Measurements from ENCODE around the gene AGAP5.
"Not testable (repeated sequence)": the region's sequence is repeated elsewhere in the genome, so short reads cannot be mapped to it uniquely, and the experiment has no call there.

The AGAP5 gene

DNA sequence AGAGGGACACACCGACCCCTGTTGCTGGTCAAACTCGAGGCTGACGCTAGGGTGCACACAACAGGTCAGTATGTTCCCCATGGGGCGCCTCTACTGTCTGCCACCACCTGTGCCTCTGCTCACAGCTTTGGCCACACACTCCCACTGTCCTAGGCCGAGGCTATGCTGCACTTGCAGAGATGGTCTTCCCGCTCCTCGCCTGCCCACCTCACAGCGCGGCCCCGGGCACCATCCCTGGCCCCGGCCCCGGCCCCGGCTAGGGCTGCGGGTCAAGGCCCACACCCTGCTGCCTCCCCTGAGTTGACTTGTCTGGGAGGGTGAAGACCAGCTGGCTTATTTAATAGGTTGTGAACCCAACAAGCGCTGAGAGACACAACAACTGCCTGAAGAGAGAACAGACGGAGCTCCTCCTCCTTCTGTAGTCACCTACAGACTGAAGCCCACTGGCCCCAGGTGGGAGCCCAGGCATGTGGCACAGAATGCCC is at the start of gene AGAP5:
AGAP5 (minus strand) TSS at position 435 of the 485 bp plus-strand sequence; CDS start at position 81, 354 bp downstream.
- H3K9me3 ChIP-seq (ENCODE audit: control insufficient read depth in 2 of 2, low read length in 2 of 2); H3K36me3 ChIP-seq (ENCODE audit: control insufficient read depth in 2 of 2, insufficient read depth in 2 of 2, low read length in 2 of 2); H3K9ac ChIP-seq (ENCODE audit: low read length in 2 of 2); H3K4me1 ChIP-seq (ENCODE audit: control insufficient read depth, insufficient read depth, low read length); H3K27me3 ChIP-seq (ENCODE audit: control insufficient read depth in 1 of 2, insufficient read depth in 2 of 2, low read length in 2 of 2); H3K4me3 ChIP-seq (ENCODE audit: low read length in 2 of 2); H3K27ac ChIP-seq (ENCODE audit: low read length): not testable (repeated sequence)

DNA sequence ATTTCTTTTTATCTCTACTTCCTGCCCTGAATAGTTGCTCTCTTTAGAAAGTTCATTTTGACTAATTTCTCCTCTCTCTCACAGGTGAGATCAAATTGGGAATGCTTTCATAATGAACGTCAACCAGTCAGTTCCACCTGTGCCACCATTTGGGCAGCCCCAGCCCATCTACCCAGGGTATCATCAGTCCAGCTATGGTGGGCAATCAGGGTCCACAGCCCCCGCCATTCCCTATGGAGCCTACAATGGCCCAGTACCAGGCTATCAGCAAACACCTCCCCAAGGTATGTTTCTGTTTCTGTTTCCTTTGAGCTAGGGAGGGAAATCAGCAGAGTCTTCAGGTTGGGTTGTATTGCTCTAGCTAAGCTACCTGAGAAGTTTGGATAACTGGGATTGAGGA is 48.8 kb upstream of the AGAP5 start:
- no peak overlapping the region for H3K27ac ChIP-seq (ENCODE audit: low read length)
- peaks cover 11 to 22% of the 10 kb centered on the region in 2 donors for H3K36me3 ChIP-seq (ENCODE audit: control insufficient read depth in 2 of 2, insufficient read depth in 2 of 2, low read length in 2 of 2)
- no peak overlapping the region for H3K4me3 ChIP-seq (ENCODE audit: low read length in 2 of 2)
- H3K9me3 ChIP-seq (ENCODE audit: control insufficient read depth in 2 of 2, low read length in 2 of 2): no peaks in the 10 kb centered on the region
- no peaks in the 10 kb centered on the region for H3K27me3 ChIP-seq (ENCODE audit: control insufficient read depth in 1 of 2, insufficient read depth in 2 of 2, low read length in 2 of 2)
- peaks cover 10% of the 10 kb centered on the region for H3K4me1 ChIP-seq (ENCODE audit: control insufficient read depth, insufficient read depth, low read length)
- no peak overlapping the region for H3K9ac ChIP-seq (ENCODE audit: low read length in 2 of 2)

DNA sequence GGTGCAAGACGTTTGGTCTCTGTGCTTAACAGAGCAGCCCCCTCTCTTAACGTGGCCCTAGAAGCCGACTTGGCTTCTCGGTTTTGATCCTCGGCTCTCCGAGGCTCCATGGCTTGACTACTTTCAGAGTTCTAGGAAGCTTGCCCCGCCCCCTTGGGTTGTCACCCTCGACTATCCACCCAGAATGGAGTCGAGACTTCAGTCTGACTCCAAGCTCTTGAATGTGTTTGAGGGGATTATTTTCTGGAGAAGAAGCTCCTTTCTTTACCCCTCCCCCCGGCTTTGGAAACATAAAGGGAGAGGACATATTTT is 46.7 kb upstream of the AGAP5 start:
- Histone ChIP-seq H3K4me3 (ENCODE audit: low read length in 2 of 2) (peak overlapping the region; percentile 68 to 100), H3K36me3 (ENCODE audit: control insufficient read depth in 2 of 2, insufficient read depth in 2 of 2, low read length in 2 of 2) (peaks cover 3 to 11% of the 10 kb centered on the region in 2 donors), H3K27me3 (ENCODE audit: control insufficient read depth in 1 of 2, insufficient read depth in 2 of 2, low read length in 2 of 2) (no peaks in the 10 kb centered on the region), H3K9me3 (ENCODE audit: control insufficient read depth in 2 of 2, low read length in 2 of 2) (no peaks in the 10 kb centered on the region), H3K9ac (ENCODE audit: low read length in 2 of 2) (peak overlapping the region; percentile 97), H3K27ac (ENCODE audit: low read length) (peak overlapping the region; percentile 98), H3K4me1 (ENCODE audit: control insufficient read depth, insufficient read depth, low read length) (peaks cover 5% of the 10 kb centered on the region)

DNA sequence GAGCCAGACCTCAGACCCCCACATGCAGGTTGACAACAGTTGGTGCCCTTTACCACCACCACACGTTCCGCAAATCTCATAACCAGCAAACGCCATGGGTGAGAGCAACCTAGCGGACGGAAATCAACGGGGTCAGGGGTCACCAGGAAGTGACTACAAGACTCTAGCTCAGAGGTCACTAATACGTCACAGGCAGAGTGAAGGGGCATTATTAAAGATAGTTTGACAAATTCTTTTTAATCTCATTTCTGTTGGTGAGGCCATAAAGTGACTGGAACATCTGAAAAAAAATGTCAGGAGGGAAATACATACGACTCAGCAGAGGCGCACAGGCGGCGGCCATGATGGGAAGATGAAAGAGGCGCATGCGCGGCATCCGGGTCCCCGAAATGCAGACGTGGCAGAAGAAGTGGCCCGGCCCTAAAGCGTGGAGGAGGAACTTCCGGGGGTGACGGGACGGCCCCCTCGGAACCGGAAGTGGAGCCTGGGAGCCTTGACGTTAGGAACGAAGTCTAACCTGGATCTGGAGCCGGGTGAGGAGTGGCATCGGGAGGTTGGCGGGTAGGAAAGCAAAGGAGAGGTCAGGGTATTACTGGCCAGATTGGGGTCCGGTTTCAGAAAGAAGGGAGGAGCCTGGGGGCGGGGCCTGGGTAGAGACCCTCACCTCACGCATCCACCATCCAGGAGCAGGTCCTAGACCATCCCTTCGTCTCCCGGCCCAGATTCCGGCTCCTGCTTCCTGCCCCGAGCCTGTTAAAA is 46.2 kb upstream of the AGAP5 start, which contains the start of gene SEC24C:
SEC24C (plus strand) TSS at position 468 of the 759 bp plus-strand sequence. CDS start 2,461 bp downstream, outside the sequence.
- H3K36me3 ChIP-seq (ENCODE audit: control insufficient read depth in 2 of 2, insufficient read depth in 2 of 2, low read length in 2 of 2): peaks cover 3 to 10% of the 10 kb centered on the region in 2 donors
- peak within 1 kb of the TSS; percentile 68 to 100 for H3K4me3 ChIP-seq (ENCODE audit: low read length in 2 of 2)
- no peaks in the 10 kb centered on the region for H3K27me3 ChIP-seq (ENCODE audit: control insufficient read depth in 1 of 2, insufficient read depth in 2 of 2, low read length in 2 of 2)
- peaks cover 5% of the 10 kb centered on the region for H3K4me1 ChIP-seq (ENCODE audit: control insufficient read depth, insufficient read depth, low read length)
- no peaks in the 10 kb centered on the region for H3K9me3 ChIP-seq (ENCODE audit: control insufficient read depth in 2 of 2, low read length in 2 of 2)
- peak within 1 kb of the TSS; percentile 98 for H3K27ac ChIP-seq (ENCODE audit: low read length)
- H3K9ac ChIP-seq (ENCODE audit: low read length in 2 of 2): peak within 1 kb of the TSS; percentile 97

DNA sequence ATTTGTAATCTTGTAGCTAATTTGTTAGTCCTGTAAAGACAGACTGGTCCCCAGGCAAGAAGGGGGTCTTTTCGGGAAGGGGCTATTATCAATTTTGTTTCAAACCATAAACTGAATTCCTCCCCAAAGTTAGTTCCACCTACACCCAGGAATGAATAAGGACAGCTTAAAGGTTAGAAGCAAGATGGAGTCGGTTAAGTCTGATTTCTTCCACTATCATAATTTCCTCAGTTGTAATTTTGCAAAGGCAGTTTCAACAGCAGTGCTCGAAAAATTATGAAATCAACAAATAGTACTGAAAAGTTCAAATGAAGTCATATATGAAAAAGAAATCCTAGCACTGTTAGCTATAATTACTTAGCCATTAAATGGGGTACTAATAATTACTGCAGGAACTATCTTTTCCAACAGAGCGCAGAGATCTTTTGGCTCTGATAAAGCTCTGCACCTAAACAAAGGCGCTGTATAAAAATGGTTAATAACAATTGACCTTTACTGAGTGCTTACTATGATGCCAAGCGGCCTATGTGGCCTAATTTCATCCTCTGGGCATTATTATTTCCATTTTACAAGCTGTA is 45.5 kb upstream of the AGAP5 start:
- peaks cover 0 to 7% of the 10 kb centered on the region in 2 donors for H3K36me3 ChIP-seq (ENCODE audit: control insufficient read depth in 2 of 2, insufficient read depth in 2 of 2, low read length in 2 of 2)
- peak overlapping the region; percentile 98 for H3K27ac ChIP-seq (ENCODE audit: low read length)
- H3K9me3 ChIP-seq (ENCODE audit: control insufficient read depth in 2 of 2, low read length in 2 of 2): no peaks in the 10 kb centered on the region
- H3K4me1 ChIP-seq (ENCODE audit: control insufficient read depth, insufficient read depth, low read length): peaks cover 3% of the 10 kb centered on the region
- H3K4me3 ChIP-seq (ENCODE audit: low read length in 2 of 2): peak overlapping the region; percentile 68 to 100
- peak overlapping the region; percentile 97 for H3K9ac ChIP-seq (ENCODE audit: low read length in 2 of 2)
- no peaks in the 10 kb centered on the region for H3K27me3 ChIP-seq (ENCODE audit: control insufficient read depth in 1 of 2, insufficient read depth in 2 of 2, low read length in 2 of 2)

DNA sequence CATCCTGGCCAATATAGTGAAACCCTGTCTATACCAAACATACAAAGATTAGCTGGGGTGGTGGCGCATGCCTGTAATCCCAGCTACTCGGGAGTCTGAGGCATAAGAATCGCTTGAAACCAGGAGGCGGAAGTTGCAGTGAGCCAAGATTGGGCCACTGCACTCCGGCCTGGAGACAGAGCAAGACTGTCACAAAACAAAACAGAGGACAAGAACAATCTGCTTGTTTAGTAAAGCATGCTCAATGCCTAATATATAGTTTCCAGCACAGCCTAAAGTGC is 44.5 kb upstream of the AGAP5 start:
- Histone ChIP-seq H3K36me3 (ENCODE audit: control insufficient read depth in 2 of 2, insufficient read depth in 2 of 2, low read length in 2 of 2) (peaks cover 0 to 5% of the 10 kb centered on the region in 2 donors), H3K27me3 (ENCODE audit: control insufficient read depth in 1 of 2, insufficient read depth in 2 of 2, low read length in 2 of 2) (no peaks in the 10 kb centered on the region), H3K27ac (ENCODE audit: low read length) (no peak overlapping the region), H3K9ac (ENCODE audit: low read length in 2 of 2) (no peak overlapping the region), H3K9me3 (ENCODE audit: control insufficient read depth in 2 of 2, low read length in 2 of 2) (no peaks in the 10 kb centered on the region), H3K4me3 (ENCODE audit: low read length in 2 of 2) (no peak overlapping the region), H3K4me1 (ENCODE audit: control insufficient read depth, insufficient read depth, low read length) (peaks cover 3% of the 10 kb centered on the region)

DNA sequence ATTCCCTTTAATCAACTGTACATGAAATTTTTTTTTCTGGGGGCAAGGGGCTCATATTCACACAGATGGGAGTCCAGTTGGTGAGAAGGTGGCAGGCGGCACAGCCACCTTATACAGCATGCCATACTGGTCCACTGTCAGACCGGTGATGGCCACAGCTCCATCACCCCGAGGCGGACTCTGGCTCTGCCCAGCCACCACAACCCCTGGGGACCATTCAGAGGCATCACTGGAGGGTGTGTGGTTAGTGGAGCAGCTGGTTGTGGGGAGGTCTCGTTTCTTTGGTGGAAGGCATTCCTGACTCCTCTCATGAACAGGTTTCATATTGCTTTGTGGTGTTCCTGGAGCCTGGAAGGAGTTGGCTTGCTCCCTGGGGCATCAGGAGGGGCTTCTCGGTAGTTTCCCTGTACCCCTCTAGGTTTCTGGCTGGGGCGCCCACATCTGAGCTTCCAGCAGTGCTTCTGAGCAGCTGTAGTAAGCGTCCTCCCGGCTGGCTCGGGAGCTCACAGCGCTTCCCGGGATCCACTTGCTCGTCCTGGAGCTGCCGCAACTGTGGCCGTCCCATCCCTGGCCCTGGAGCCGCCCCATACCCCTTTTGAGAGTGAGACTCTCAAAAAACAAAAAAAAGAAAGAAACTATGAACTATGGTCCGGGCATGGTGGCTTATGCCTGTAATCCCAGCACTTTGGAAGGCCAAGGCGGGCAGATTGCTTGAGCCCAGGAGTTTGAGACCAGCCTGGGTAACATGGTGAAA is 42.8 kb upstream of the AGAP5 start:
- not testable (repeated sequence) for H3K27me3 ChIP-seq (ENCODE audit: control insufficient read depth in 1 of 2, insufficient read depth in 2 of 2, low read length in 2 of 2); H3K36me3 ChIP-seq (ENCODE audit: control insufficient read depth in 2 of 2, insufficient read depth in 2 of 2, low read length in 2 of 2); H3K9ac ChIP-seq (ENCODE audit: low read length in 2 of 2); H3K9me3 ChIP-seq (ENCODE audit: control insufficient read depth in 2 of 2, low read length in 2 of 2); H3K4me3 ChIP-seq (ENCODE audit: low read length in 2 of 2); H3K4me1 ChIP-seq (ENCODE audit: control insufficient read depth, insufficient read depth, low read length); H3K27ac ChIP-seq (ENCODE audit: low read length)

DNA sequence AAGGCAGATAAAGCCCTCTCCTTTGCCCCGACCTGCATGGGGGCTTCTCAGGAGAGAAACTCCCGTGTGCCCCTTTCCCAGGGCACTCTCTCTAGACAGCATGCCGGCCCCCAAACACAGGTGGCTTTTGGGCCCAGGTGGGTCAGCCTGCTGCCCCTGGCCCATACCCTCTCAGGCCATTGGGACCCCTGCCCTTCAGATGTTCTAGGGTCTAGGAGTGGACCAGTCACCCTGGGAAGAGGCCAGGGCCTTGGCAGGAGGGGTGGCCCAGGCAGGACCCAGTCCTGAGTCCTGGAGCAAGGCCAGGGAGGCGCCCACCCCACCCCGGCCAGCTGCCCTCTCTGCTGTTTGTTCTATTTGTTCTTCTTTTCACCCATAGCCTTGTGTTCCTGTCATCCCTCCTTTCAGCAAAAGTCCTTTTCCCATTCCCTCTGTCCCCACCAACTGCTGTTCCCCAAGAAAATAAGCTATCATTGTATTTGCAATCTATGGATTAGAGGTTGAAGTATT is 36.9 kb upstream of the AGAP5 start:
- Histone ChIP-seq H3K4me1 (ENCODE audit: control insufficient read depth, insufficient read depth, low read length) (peaks cover 21% of the 10 kb centered on the region), H3K27me3 (ENCODE audit: control insufficient read depth in 1 of 2, insufficient read depth in 2 of 2, low read length in 2 of 2) (no peaks in the 10 kb centered on the region), H3K4me3 (ENCODE audit: low read length in 2 of 2) (no peak overlapping the region), H3K9ac (ENCODE audit: low read length in 2 of 2) (no peak overlapping the region), H3K9me3 (ENCODE audit: control insufficient read depth in 2 of 2, low read length in 2 of 2) (no peaks in the 10 kb centered on the region), H3K27ac (ENCODE audit: low read length) (no peak overlapping the region), H3K36me3 (ENCODE audit: control insufficient read depth in 2 of 2, insufficient read depth in 2 of 2, low read length in 2 of 2) (peaks cover 0 to 5% of the 10 kb centered on the region in 2 donors)

DNA sequence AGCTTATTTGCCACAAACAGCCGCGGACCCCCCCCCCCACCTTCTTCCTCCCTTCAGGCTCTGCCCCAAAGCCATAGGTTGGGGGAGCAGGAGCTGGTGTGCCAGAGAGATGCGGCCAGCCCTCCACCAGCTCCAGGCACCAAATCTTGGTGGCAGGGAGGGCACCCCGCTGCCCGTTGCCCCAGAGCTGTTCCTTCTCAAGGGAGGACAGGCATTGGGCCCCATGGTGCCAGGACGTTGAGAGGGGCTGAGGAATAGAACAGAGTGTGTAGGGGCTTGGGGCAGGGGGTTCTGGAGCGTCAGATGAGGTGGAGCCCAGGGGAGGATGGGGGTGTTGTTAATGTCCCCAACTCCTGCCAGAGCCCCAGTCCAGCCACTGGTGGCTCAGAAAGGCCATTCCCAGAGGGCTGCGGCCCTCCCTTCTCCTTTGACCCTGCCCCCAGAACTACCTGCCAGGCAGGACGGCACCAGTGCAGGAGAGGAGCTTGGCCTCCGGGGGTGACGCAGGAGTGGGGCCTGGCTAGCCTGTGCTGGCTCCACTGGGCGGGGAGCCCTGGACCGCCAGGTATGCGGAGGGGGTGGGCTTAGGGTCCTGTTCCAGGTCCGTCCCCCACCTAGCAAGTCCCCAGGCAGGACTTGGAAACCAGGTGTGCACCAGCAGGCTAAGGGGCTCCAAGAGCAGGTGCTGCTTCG is 36.3 kb upstream of the AGAP5 start:
- Histone ChIP-seq H3K4me3 (ENCODE audit: low read length in 2 of 2) (no peak overlapping the region), H3K27me3 (ENCODE audit: control insufficient read depth in 1 of 2, insufficient read depth in 2 of 2, low read length in 2 of 2) (no peaks in the 10 kb centered on the region), H3K27ac (ENCODE audit: low read length) (no peak overlapping the region), H3K4me1 (ENCODE audit: control insufficient read depth, insufficient read depth, low read length) (peaks cover 21% of the 10 kb centered on the region), H3K36me3 (ENCODE audit: control insufficient read depth in 2 of 2, insufficient read depth in 2 of 2, low read length in 2 of 2) (peaks cover 0 to 5% of the 10 kb centered on the region in 2 donors), H3K9me3 (ENCODE audit: control insufficient read depth in 2 of 2, low read length in 2 of 2) (no peaks in the 10 kb centered on the region), H3K9ac (ENCODE audit: low read length in 2 of 2) (no peak overlapping the region)

DNA sequence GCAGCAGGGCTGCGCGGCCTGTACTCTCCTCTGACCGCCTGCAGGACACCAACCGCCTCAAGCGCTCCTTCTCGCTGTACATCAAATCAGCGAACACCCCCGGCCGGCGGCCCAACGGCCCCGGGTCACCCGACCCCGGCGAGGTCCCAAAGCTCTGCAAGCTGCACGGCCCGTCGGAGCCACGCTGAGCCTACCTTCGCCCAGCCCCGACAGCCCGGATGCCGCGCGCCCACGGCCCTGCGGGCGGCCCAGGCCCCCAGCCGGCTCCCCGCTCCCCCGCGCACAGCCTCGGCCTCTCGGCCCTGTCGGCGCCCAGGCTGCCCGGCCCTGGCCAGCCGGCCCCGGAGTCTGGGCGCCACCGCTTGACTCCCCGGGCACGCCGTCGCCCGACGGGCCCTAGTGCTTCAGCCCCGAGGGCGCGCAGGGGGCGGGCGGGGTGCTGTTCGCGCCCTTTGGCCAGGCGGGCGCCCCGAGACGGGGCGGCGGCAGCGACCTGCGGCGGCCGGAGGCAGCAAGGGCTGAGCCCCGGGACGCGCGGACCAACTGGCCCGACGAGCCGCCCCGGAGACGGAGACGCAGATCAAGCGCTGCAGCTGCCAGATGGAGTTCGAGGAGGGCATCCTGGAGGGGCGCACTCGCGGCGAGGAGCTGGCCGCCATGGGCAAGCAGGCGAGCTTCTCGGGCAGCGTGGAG is 35.2 kb upstream of the AGAP5 start:
- no peak overlapping the region for H3K27ac ChIP-seq (ENCODE audit: low read length)
- H3K36me3 ChIP-seq (ENCODE audit: control insufficient read depth in 2 of 2, insufficient read depth in 2 of 2, low read length in 2 of 2): peaks cover 0 to 5% of the 10 kb centered on the region in 2 donors
- no peaks in the 10 kb centered on the region for H3K9me3 ChIP-seq (ENCODE audit: control insufficient read depth in 2 of 2, low read length in 2 of 2)
- H3K9ac ChIP-seq (ENCODE audit: low read length in 2 of 2): no peak overlapping the region
- no peaks in the 10 kb centered on the region for H3K27me3 ChIP-seq (ENCODE audit: control insufficient read depth in 1 of 2, insufficient read depth in 2 of 2, low read length in 2 of 2)
- H3K4me3 ChIP-seq (ENCODE audit: low read length in 2 of 2): no peak overlapping the region
- peaks cover 21% of the 10 kb centered on the region for H3K4me1 ChIP-seq (ENCODE audit: control insufficient read depth, insufficient read depth, low read length)

Measured in stomach smooth muscle (tissue), 2 donors.